ENCODE measurements around the gene PHETA2. TPM values are rescaled to one million over a fixed set of nuclear protein-coding genes. Genes with fewer than 3 reads are reported as not detected.
A peak's percentile ranks its signal among the peaks of the same experiment; 100 is the strongest.

The PHETA2 gene
- total RNA-seq, 1 experiment from 2014 or later: not detected

- H3K27ac Mint-ChIP-seq (ENCODE audit: low read depth, unreplicated experiment): no peak overlapping the region
- TF ChIP-seq CTCF (IDR thresholded peaks at IDR 0.05; ENCODE audit: unreplicated experiment): no peak
- ChIA-PET POLR2A (no interaction called here), CTCF (no interaction called here)
- H3K4me3 Mint-ChIP-seq (ENCODE audit: unreplicated experiment): no peak overlapping the region
- intact Hi-C loops (cut with micrococcal nuclease): no loop called here
- no peaks in the 10 kb centered on the region for H3K27me3 Mint-ChIP-seq (ENCODE audit: insufficient read depth, unreplicated experiment)
- no peak for DNase-seq (ENCODE audit: unreplicated experiment)
- H3K4me1 Mint-ChIP-seq (ENCODE audit: insufficient read depth, unreplicated experiment): no peaks in the 10 kb centered on the region
- no TSS peak for BruUV-seq (replicated peaks)
- H3K36me3 Mint-ChIP-seq (ENCODE audit: insufficient read depth, unreplicated experiment): peaks cover 56% of the 10 kb centered on the region
- H3K9me3 Mint-ChIP-seq (ENCODE audit: unreplicated experiment): no peaks in the 10 kb centered on the region
Observed at GRCh38 chr22:42083119-42083518, 9.1 kb downstream of the PHETA2 start.

- peaks cover 57% of the 10 kb centered on the region for H3K36me3 Mint-ChIP-seq (ENCODE audit: insufficient read depth, unreplicated experiment)
- H3K9me3 Mint-ChIP-seq (ENCODE audit: unreplicated experiment): no peaks in the 10 kb centered on the region
- peaks cover 10% of the 10 kb centered on the region for H3K4me1 Mint-ChIP-seq (ENCODE audit: insufficient read depth, unreplicated experiment)
- intact Hi-C loops (cut with micrococcal nuclease): no loop called here
- CTCF ChIA-PET: interaction anchor here (0.6 kb wide), 1 partner anchor 118 kb away, joined by 5 read pairs; no protein-coding TSS in a partner anchor
- DNase-seq (ENCODE audit: unreplicated experiment): no peak
- POLR2A ChIA-PET: interaction anchor here (0.8 kb wide), 1 partner anchor 14 kb away, joined by 3 read pairs; the partner anchor contains the start of gene NAGA
- TF ChIP-seq CTCF (IDR thresholded peaks at IDR 0.05; ENCODE audit: unreplicated experiment): no peak
- no peak overlapping the region for H3K4me3 Mint-ChIP-seq (ENCODE audit: unreplicated experiment)
- no peak overlapping the region for H3K27ac Mint-ChIP-seq (ENCODE audit: low read depth, unreplicated experiment)
- BruUV-seq (replicated peaks): no TSS peak
- H3K27me3 Mint-ChIP-seq (ENCODE audit: insufficient read depth, unreplicated experiment): no peaks in the 10 kb centered on the region
Observed at GRCh38 chr22:42084874-42085273, 10.8 kb downstream of the PHETA2 start.

- ChIA-PET CTCF (no interaction called here), POLR2A (no interaction called here)
- no peak for DNase-seq (ENCODE audit: unreplicated experiment)
- no peak overlapping the region for H3K4me3 Mint-ChIP-seq (ENCODE audit: unreplicated experiment)
- no peaks in the 10 kb centered on the region for H3K27me3 Mint-ChIP-seq (ENCODE audit: insufficient read depth, unreplicated experiment)
- intact Hi-C loops (cut with micrococcal nuclease): no loop called here
- peaks cover 68% of the 10 kb centered on the region for H3K36me3 Mint-ChIP-seq (ENCODE audit: insufficient read depth, unreplicated experiment)
- H3K4me1 Mint-ChIP-seq (ENCODE audit: insufficient read depth, unreplicated experiment): peaks cover 10% of the 10 kb centered on the region
- H3K9me3 Mint-ChIP-seq (ENCODE audit: unreplicated experiment): no peaks in the 10 kb centered on the region
- TF ChIP-seq CTCF (IDR thresholded peaks at IDR 0.05; ENCODE audit: unreplicated experiment): no peak
- no peak overlapping the region for H3K27ac Mint-ChIP-seq (ENCODE audit: low read depth, unreplicated experiment)
- no TSS peak for BruUV-seq (replicated peaks)
Observed at GRCh38 chr22:42086051-42086450, 12.0 kb downstream of the PHETA2 start.

GRCh38 chr22:42090596-42091454 lies 16.8 kb downstream of the PHETA2 start, which contains the start of gene NDUFA6:
NDUFA6 (minus strand) TSS chr22:42090772; CDS start chr22:42090744, 28 bp downstream.
- peak; percentile 83 for TF ChIP-seq CTCF (IDR thresholded peaks at IDR 0.05; ENCODE audit: unreplicated experiment)
- H3K27me3 Mint-ChIP-seq (ENCODE audit: insufficient read depth, unreplicated experiment): no peaks in the 10 kb centered on the region
- peak; percentile 99 for DNase-seq (ENCODE audit: unreplicated experiment)
- BruUV-seq (replicated peaks): no TSS peak
- no peaks in the 10 kb centered on the region for H3K9me3 Mint-ChIP-seq (ENCODE audit: unreplicated experiment)
- peak within 1 kb of the TSS; percentile 96 for H3K4me3 Mint-ChIP-seq (ENCODE audit: unreplicated experiment)
- POLR2A ChIA-PET: interaction anchor here (0.6 to 4.3 kb wide), 28 partner anchors 9 to 403 kb away, joined by 3 to 142 read pairs (median 4); partner anchors contain the start of genes CCDC134, CENPM, NAGA and SMDT1
- intact Hi-C loops (cut with micrococcal nuclease): loop anchor here (1.0 to 5.0 kb wide), 5 partner anchors 125 to 382 kb away; no protein-coding TSS in a partner anchor
- CTCF ChIA-PET: interaction anchor here (0.6 to 2.6 kb wide), 42 partner anchors 10 to 807 kb away, joined by 3 to 15 read pairs (median 4); no protein-coding TSS in a partner anchor
- peaks cover 42% of the 10 kb centered on the region for H3K36me3 Mint-ChIP-seq (ENCODE audit: insufficient read depth, unreplicated experiment)
- H3K4me1 Mint-ChIP-seq (ENCODE audit: insufficient read depth, unreplicated experiment): peaks cover 10% of the 10 kb centered on the region
- H3K27ac Mint-ChIP-seq (ENCODE audit: low read depth, unreplicated experiment): peak within 1 kb of the TSS; percentile 99

Measured in MCF 10A (cell line).